Mucosa of gallbladder (tissue), 1 donor: ENCODE data around the gene UGT1A8. TPM values are rescaled to one million over a fixed set of nuclear protein-coding genes. Genes with fewer than 3 reads are reported as not detected.
"Not testable (repeated sequence)": the region's sequence is repeated elsewhere in the genome, so short reads cannot be mapped to it uniquely, and the experiment has no call there.

ENCODE experiments used
- DNase-seq: peaks from one replicate; pipeline ENCODE4 v3.0.0-alpha.2; 2020; ENCODE audit warnings: low spot score
- total RNA-seq: library from RNA; stranded (reverse); gene quantifications from one replicate; pipeline ENCODE4 v1.2.1, GENCODE V29; 2021
- donor health status: DM: no; HTN: no; CAD: no.

Gene UGT1A8
- total RNA-seq = 26.4 TPM

DNA sequence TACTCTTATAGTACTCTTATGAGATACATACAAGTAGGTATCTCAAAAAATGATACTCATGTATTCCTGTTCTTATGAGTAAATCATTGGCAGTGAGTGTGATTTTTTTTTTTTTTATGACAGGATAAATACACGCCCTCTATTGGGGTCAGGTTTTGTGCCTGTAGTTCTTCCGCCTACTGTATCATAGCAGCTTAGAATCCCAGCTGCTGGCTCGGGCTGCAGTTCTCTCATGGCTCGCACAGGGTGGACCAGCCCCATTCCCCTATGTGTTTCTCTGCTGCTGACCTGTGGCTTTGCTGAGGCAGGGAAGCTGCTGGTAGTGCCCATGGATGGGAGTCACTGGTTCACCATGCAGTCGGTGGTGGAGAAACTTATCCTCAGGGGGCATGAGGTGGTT, at the start of gene UGT1A8:
Gene UGT1A8, plus strand, starts transcription at position 158 of the 400 bp plus-strand sequence. Its CDS starts 75 bp downstream, at position 233.
- DNase-seq = peak; percentile 28

GRCh38 chr2:233571001-233571400, 46.4 kb upstream of the UGT1A8 start:
- no peak for DNase-seq

GRCh38 chr2:233571462-233571861, 46.0 kb upstream of the UGT1A8 start:
- DNase-seq = no peak

- DNase-seq = no peak
These were observed 45.0 kb upstream of the UGT1A8 start for GRCh38 chr2:233572468-233572867.

DNA sequence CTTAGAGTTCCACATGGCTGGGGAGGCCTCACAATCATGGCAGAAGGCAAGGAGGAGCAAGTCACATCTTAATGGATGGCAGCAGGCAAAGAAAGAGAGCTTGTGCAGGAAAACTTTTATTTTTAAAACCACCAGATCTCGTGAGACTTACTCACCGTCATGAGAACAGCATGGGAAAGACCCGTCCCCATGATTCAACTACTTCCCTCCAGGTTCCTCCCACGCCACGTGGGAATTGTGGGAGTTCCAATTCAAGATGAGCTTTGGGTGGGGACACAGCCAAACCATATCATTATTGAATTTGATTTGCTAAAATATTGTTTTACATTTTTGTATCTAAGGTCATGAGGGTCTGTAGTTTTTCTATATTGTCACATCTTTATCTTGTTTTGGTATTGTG, 40.1 kb upstream of the UGT1A8 start:
- not testable (repeated sequence) for DNase-seq

DNA sequence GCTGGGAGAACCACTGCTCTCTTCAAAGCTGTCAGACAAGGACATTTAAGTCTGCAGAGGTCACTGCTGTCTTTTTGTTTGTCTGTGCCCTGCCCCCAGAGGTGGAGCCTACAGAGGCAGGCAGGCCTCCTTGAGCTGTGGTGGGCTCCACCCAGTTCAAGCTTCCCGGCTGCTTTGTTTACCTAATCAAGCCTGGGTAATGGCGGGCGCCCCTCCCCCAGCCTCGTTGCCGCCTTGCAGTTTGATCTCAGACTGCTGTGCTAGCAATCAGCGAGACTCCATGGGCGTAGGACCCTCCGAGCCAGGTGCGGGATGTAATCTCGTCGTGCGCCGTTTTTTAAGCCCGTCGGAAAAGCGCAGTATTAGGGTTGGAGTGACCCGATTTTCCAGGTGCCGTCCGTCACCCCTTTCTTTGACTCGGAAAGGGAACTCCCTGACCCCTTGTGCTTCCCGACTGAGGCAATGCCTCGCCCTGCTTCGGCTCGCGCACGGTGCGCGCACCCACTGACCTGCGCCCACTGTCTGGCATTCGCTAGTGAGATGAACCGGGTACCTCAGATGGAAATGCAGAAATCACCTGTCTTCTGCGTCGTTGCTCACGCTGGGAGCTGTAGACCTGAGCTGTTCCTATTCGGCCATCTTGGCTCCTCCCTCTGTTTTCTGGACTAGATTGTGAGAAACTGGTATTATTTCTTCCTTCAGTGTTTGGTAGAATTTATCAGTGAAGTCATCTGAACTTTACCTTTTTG, 34.0 kb upstream of the UGT1A8 start:
- not testable (repeated sequence) for DNase-seq

- no peak for DNase-seq
These were observed 33.2 kb upstream of the UGT1A8 start for GRCh38 chr2:233584210-233584609.

- DNase-seq = no peak
These were observed 29.0 kb upstream of the UGT1A8 start for GRCh38 chr2:233588400-233588799.

- not testable (repeated sequence) for DNase-seq
These were observed 24.7 kb upstream of the UGT1A8 start for GRCh38 chr2:233592706-233593105.

DNA sequence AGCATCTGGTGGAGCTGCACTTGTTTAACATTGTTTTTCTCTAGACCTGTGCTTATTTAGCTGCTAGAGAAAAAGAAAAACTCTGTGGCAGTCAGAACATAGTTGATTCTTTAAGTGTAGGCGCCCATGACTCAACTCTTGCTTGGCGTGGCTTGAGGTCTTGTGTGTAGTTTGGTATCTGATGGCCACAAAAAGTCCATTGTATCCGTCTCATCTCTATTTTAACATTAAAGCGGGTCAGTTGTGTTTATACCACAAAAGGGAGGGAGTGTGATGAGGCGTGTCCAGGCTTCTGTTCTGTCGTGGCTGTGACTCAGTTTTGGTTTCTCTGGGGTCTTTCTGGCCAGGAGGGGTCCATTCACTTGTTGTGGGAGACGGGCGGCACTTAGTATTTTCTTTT, 24.2 kb upstream of the UGT1A8 start:
- no peak for DNase-seq

GRCh38 chr2:233597522-233597921, 19.9 kb upstream of the UGT1A8 start:
- DNase-seq = no peak

GRCh38 chr2:233598952-233599351, 18.5 kb upstream of the UGT1A8 start:
- DNase-seq = no peak

DNA sequence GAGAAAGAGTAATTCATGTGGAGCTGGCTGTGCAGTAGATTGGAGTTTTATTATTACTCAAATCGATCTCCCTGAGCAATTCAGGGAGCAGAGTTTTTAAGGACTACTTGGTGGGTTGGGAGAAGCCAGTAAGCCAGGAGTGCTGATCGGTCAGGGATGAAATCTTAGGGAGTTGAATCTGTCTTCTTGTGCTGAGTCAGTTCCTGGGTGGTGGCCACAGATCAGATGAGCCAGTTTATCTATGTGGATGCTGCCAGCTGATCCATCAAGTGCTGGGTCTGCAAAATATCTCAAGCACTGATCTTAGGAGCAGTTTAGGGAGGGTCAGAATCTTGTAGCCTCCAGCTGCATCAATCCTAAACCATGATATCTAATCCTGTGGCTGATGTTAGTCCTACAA, 17.0 kb upstream of the UGT1A8 start:
- no peak for DNase-seq

DNA sequence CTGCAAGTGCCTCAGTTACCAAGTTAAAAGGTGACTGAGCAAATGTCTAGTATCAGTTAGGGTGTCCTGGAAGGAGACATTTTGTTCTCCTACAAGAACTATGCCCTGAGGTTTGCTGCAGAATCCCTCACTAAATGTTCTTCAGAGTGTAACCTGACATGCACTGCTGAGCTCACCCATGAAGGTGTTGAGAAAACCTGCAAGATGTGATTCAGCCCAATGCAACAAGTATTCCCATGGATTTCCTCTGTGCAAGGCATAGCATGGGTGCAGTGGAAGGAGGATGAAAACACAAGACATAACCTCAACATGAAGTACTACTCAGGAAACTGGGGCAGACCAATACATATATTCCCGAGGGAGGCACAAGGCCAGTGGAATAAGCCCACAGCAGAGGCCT, 15.4 kb upstream of the UGT1A8 start:
- DNase-seq = no peak

- DNase-seq = no peak
These were observed 13.9 kb upstream of the UGT1A8 start for GRCh38 chr2:233603520-233603919.

DNA sequence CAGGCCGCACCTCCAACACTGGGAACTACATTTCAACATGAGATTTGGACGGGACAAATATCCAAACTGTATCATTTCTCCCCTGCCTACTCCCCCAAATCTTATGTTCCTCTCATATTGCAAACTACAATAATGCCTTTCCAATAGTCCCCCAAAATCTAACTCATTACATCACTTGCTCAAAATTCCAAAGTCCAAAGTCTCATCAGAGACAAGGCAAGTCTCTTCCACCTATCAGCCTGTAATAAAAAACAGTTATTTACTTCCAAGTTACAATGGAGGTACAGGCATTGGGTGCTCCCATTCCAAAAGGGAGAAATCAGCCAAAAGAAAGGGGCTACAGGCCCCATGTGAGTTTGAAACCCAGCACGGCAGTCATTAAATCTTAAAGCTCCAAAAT, 12.6 kb upstream of the UGT1A8 start:
- DNase-seq = no peak

DNA sequence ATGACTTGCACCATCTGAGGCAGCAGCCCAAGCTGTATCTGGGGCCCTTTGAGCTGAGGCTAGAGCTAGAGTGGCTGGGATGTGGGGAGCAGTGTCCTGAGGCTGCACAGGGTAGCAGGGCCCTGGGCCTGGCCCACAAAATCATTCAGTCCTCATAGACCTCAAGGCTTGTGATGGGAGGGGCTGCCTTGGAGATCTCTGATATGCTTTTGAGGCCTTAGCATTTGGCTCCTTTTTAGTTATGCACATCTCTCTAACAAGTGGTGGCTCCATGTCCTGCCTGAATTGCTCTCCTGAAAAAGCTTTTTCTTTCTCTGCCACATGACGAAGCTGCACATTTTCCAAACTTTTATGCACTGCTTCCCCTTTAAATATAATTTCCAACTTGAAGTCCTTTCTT, 11.8 kb upstream of the UGT1A8 start:
- no peak for DNase-seq

- no peak for DNase-seq
These were observed 6.1 kb upstream of the UGT1A8 start for GRCh38 chr2:233611284-233611683.

- no peak for DNase-seq
These were observed 2.8 kb downstream of the UGT1A8 start for GRCh38 chr2:233620204-233620603.

GRCh38 chr2:233621863-233622262, 4.4 kb downstream of the UGT1A8 start:
- not testable (repeated sequence) for DNase-seq

DNA sequence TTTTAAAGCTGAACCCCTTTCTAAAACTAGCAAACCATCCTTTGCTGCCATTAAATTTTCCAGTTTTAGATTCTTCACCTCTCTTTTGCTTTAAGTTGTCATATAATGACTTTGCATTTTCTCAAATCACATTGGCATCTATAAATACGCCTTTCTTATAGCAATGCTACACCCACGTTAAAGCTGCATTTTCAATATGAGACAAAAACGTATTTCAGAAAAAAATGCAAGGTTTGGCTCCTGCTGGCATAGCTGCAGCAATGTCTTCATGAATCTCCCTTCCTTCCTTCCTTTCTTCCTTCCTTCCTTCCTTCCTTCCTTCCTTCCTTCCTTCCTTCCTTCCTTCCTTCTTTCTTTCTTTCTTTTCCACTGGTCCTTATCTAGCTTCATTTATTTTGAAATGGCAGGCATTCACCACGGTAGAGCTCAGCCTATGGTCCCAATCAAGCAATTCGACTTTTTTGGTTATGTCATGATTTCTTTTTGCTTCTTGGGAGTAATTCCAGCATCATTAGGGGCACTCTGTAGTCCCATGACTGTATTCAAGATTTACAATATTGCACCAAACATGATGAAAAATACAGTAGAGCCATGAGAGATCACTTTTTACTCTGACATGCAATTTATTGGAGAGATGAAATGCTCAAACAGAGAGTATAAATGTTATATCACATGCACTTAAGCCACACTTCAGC, 10.0 kb downstream of the UGT1A8 start:
- no peak for DNase-seq

- peak; percentile 19 for DNase-seq
These were observed 18.9 kb downstream of the UGT1A8 start, which contains the start of gene UGT1A10 for GRCh38 chr2:233636306-233636705. UGT1A10 (plus strand) TSS chr2:233636448; CDS start chr2:233636523, 75 bp downstream.

DNA sequence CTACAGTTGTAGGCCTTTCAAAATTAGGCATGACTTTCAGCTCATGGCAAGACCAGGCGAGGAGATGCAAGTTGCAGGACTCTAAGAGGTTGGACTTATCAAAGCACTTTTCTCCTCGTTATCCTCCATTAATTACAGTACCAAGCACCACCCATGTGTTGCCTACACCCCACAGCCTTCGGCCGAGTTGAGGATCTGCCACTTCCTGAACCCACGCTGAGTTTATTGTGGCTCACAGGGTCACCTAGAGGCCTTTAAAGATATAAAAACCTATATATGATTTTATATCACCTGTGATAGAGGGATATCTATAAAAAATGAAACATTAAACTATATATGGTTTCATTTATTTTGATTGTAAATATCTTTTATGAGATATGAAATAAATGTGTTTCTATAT, 21.4 kb downstream of the UGT1A8 start:
- no peak for DNase-seq
